Activated CD4-positive, alpha-beta T cell treated with anti-CD3 and anti-CD28 coated beads for 4 hours (primary cell): ENCODE results near the gene RGS3.

Experiments used
- DNase-seq, 2 donors: peaks; one replicate each; pipeline ENCODE4 v3.0.0-alpha.2; 2020

Gene RGS3

GRCh38 chr9:113514061-113514460, 50.5 kb downstream of the RGS3 start:
- DNase-seq = no peak

GRCh38 chr9:113514748-113515147, 51.2 kb downstream of the RGS3 start:
- no peak for DNase-seq

- DNase-seq = no peak
Observed at GRCh38 chr9:113515862-113516261, 52.3 kb downstream of the RGS3 start.

- peak; percentile 51 to 69 for DNase-seq
Observed at GRCh38 chr9:113516840-113517577, 53.5 kb downstream of the RGS3 start.

- DNase-seq = no peak
Observed at GRCh38 chr9:113519426-113520108, 56.0 kb downstream of the RGS3 start.

- DNase-seq = peak; percentile 54 to 59
Observed at GRCh38 chr9:113520109-113520642, 56.6 kb downstream of the RGS3 start.

- DNase-seq = no peak
Observed at GRCh38 chr9:113521693-113522255, 58.2 kb downstream of the RGS3 start.

- no peak for DNase-seq
Observed at GRCh38 chr9:113522419-113522818, 58.9 kb downstream of the RGS3 start.

GRCh38 chr9:113522858-113523257, 59.3 kb downstream of the RGS3 start:
- DNase-seq = no peak

- DNase-seq = peak; percentile 60 to 71
Observed at GRCh38 chr9:113523421-113524141, 60.1 kb downstream of the RGS3 start.

GRCh38 chr9:113524468-113524867, 60.9 kb downstream of the RGS3 start:
- DNase-seq = no peak

GRCh38 chr9:113525205-113525604, 61.7 kb downstream of the RGS3 start:
- no peak for DNase-seq

- no peak for DNase-seq
Observed at GRCh38 chr9:113525831-113526230, 62.3 kb downstream of the RGS3 start.

GRCh38 chr9:113526231-113526746, 62.8 kb downstream of the RGS3 start:
- DNase-seq = no peak

GRCh38 chr9:113526841-113527240, 63.3 kb downstream of the RGS3 start:
- no peak for DNase-seq

GRCh38 chr9:113528088-113528487, 64.6 kb downstream of the RGS3 start:
- no peak for DNase-seq

- DNase-seq = no peak
Observed at GRCh38 chr9:113528811-113529210, 65.3 kb downstream of the RGS3 start.

- DNase-seq = no peak
Observed at GRCh38 chr9:113529336-113530009, 65.9 kb downstream of the RGS3 start.

GRCh38 chr9:113530022-113530635, 66.6 kb downstream of the RGS3 start:
- DNase-seq = no peak

- no peak for DNase-seq
Observed at GRCh38 chr9:113530942-113531341, 67.4 kb downstream of the RGS3 start.

GRCh38 chr9:113531919-113532808, 68.6 kb downstream of the RGS3 start:
- no peak for DNase-seq
